Measurements from ENCODE around the gene NUP210L. TPM values are rescaled to one million over a fixed set of nuclear protein-coding genes. Genes with fewer than 3 reads are reported as not detected.
"Not testable (repeated sequence)": the region's sequence is repeated elsewhere in the genome, so short reads cannot be mapped to it uniquely, and the experiment has no call there.

Gene NUP210L
- polyA plus RNA-seq, 2 donors: 0.02 TPM; not detected in 1

GRCh38 chr1:154087574-154087973 is 67.3 kb downstream of the NUP210L start:
- no peaks in the 10 kb centered on the region for H3K27me3 ChIP-seq (ENCODE audit: control insufficient read depth in 1 of 2, insufficient read depth in 2 of 2, low read length in 2 of 2)
- no peak overlapping the region for H3K27ac ChIP-seq (ENCODE audit: low read depth in 2 of 2, low read length in 1 of 2)
- H3K4me3 ChIP-seq (ENCODE audit: low read depth in 1 of 2, low read length in 2 of 2): no peak overlapping the region
- H3K4me1 ChIP-seq (ENCODE audit: control insufficient read depth in 2 of 2, insufficient read depth in 2 of 2, low read length in 1 of 2): no peaks in the 10 kb centered on the region
- H3K36me3 ChIP-seq (ENCODE audit: control insufficient read depth in 2 of 2, insufficient read depth in 2 of 2, low read length in 1 of 2): no peaks in the 10 kb centered on the region
- H3K9me3 ChIP-seq (ENCODE audit: control insufficient read depth in 2 of 2, insufficient read depth in 1 of 2, low read depth in 1 of 2, low read length in 1 of 2): peaks cover 0 to 2% of the 10 kb centered on the region in 2 donors
- WGBS, 2 donors: 78 to 81% methylated on average over 2 of the region's 2 CpGs

- not testable (repeated sequence) for H3K9me3 ChIP-seq (ENCODE audit: control insufficient read depth in 2 of 2, insufficient read depth in 1 of 2, low read depth in 1 of 2, low read length in 1 of 2); H3K27me3 ChIP-seq (ENCODE audit: control insufficient read depth in 1 of 2, insufficient read depth in 2 of 2, low read length in 2 of 2); H3K27ac ChIP-seq (ENCODE audit: low read depth in 2 of 2, low read length in 1 of 2); H3K36me3 ChIP-seq (ENCODE audit: control insufficient read depth in 2 of 2, insufficient read depth in 2 of 2, low read length in 1 of 2); H3K4me1 ChIP-seq (ENCODE audit: control insufficient read depth in 2 of 2, insufficient read depth in 2 of 2, low read length in 1 of 2); H3K4me3 ChIP-seq (ENCODE audit: low read depth in 1 of 2, low read length in 2 of 2)
- 70 to 74% methylated on average over 6 of the region's 6 CpGs for WGBS, 2 donors
Observed at GRCh38 chr1:154083057-154083456, 71.8 kb downstream of the NUP210L start.

- WGBS, 2 donors: 70 to 74% methylated on average over 6 of the region's 6 CpGs
- H3K4me3 ChIP-seq (ENCODE audit: low read depth in 1 of 2, low read length in 2 of 2): no peak overlapping the region
- no peak overlapping the region for H3K27ac ChIP-seq (ENCODE audit: low read depth in 2 of 2, low read length in 1 of 2)
- H3K4me1 ChIP-seq (ENCODE audit: control insufficient read depth in 2 of 2, insufficient read depth in 2 of 2, low read length in 1 of 2): no peaks in the 10 kb centered on the region
- H3K36me3 ChIP-seq (ENCODE audit: control insufficient read depth in 2 of 2, insufficient read depth in 2 of 2, low read length in 1 of 2): no peaks in the 10 kb centered on the region
- no peaks in the 10 kb centered on the region for H3K27me3 ChIP-seq (ENCODE audit: control insufficient read depth in 1 of 2, insufficient read depth in 2 of 2, low read length in 2 of 2)
- no peaks in the 10 kb centered on the region for H3K9me3 ChIP-seq (ENCODE audit: control insufficient read depth in 2 of 2, insufficient read depth in 1 of 2, low read depth in 1 of 2, low read length in 1 of 2)
Observed at GRCh38 chr1:154081386-154082126, 73.3 kb downstream of the NUP210L start.

- H3K4me1 ChIP-seq (ENCODE audit: control insufficient read depth in 2 of 2, insufficient read depth in 2 of 2, low read length in 1 of 2): no peaks in the 10 kb centered on the region
- no peaks in the 10 kb centered on the region for H3K9me3 ChIP-seq (ENCODE audit: control insufficient read depth in 2 of 2, insufficient read depth in 1 of 2, low read depth in 1 of 2, low read length in 1 of 2)
- WGBS, 2 donors: 90 to 91% methylated on average over 2 of the region's 2 CpGs
- no peaks in the 10 kb centered on the region for H3K27me3 ChIP-seq (ENCODE audit: control insufficient read depth in 1 of 2, insufficient read depth in 2 of 2, low read length in 2 of 2)
- H3K36me3 ChIP-seq (ENCODE audit: control insufficient read depth in 2 of 2, insufficient read depth in 2 of 2, low read length in 1 of 2): no peaks in the 10 kb centered on the region
- no peak overlapping the region for H3K27ac ChIP-seq (ENCODE audit: low read depth in 2 of 2, low read length in 1 of 2)
- H3K4me3 ChIP-seq (ENCODE audit: low read depth in 1 of 2, low read length in 2 of 2): no peak overlapping the region
Observed at GRCh38 chr1:154076413-154076812, 78.5 kb downstream of the NUP210L start.

GRCh38 chr1:154075746-154076145 is 79.1 kb downstream of the NUP210L start:
- WGBS, 2 donors: 75 to 84% methylated on average over 2 of the region's 2 CpGs
- no peaks in the 10 kb centered on the region for H3K4me1 ChIP-seq (ENCODE audit: control insufficient read depth in 2 of 2, insufficient read depth in 2 of 2, low read length in 1 of 2)
- no peaks in the 10 kb centered on the region for H3K27me3 ChIP-seq (ENCODE audit: control insufficient read depth in 1 of 2, insufficient read depth in 2 of 2, low read length in 2 of 2)
- no peak overlapping the region for H3K4me3 ChIP-seq (ENCODE audit: low read depth in 1 of 2, low read length in 2 of 2)
- no peaks in the 10 kb centered on the region for H3K36me3 ChIP-seq (ENCODE audit: control insufficient read depth in 2 of 2, insufficient read depth in 2 of 2, low read length in 1 of 2)
- H3K9me3 ChIP-seq (ENCODE audit: control insufficient read depth in 2 of 2, insufficient read depth in 1 of 2, low read depth in 1 of 2, low read length in 1 of 2): no peaks in the 10 kb centered on the region
- H3K27ac ChIP-seq (ENCODE audit: low read depth in 2 of 2, low read length in 1 of 2): no peak overlapping the region

GRCh38 chr1:154062309-154062708 is 92.6 kb downstream of the NUP210L start:
- H3K4me1 ChIP-seq (ENCODE audit: control insufficient read depth in 2 of 2, insufficient read depth in 2 of 2, low read length in 1 of 2): no peaks in the 10 kb centered on the region
- H3K36me3 ChIP-seq (ENCODE audit: control insufficient read depth in 2 of 2, insufficient read depth in 2 of 2, low read length in 1 of 2): no peaks in the 10 kb centered on the region
- H3K27me3 ChIP-seq (ENCODE audit: control insufficient read depth in 1 of 2, insufficient read depth in 2 of 2, low read length in 2 of 2): no peaks in the 10 kb centered on the region
- H3K4me3 ChIP-seq (ENCODE audit: low read depth in 1 of 2, low read length in 2 of 2): no peak overlapping the region
- 91 to 100% methylated on average over 1 of the region's 1 CpG for WGBS, 2 donors
- no peak overlapping the region for H3K27ac ChIP-seq (ENCODE audit: low read depth in 2 of 2, low read length in 1 of 2)
- H3K9me3 ChIP-seq (ENCODE audit: control insufficient read depth in 2 of 2, insufficient read depth in 1 of 2, low read depth in 1 of 2, low read length in 1 of 2): no peaks in the 10 kb centered on the region

GRCh38 chr1:154047436-154047835 is 107.4 kb downstream of the NUP210L start:
- 35 to 66% methylated on average over 4 of the region's 4 CpGs for WGBS, 2 donors
- H3K4me1 ChIP-seq (ENCODE audit: control insufficient read depth in 2 of 2, insufficient read depth in 2 of 2, low read length in 1 of 2); H3K4me3 ChIP-seq (ENCODE audit: low read depth in 1 of 2, low read length in 2 of 2); H3K36me3 ChIP-seq (ENCODE audit: control insufficient read depth in 2 of 2, insufficient read depth in 2 of 2, low read length in 1 of 2); H3K9me3 ChIP-seq (ENCODE audit: control insufficient read depth in 2 of 2, insufficient read depth in 1 of 2, low read depth in 1 of 2, low read length in 1 of 2); H3K27ac ChIP-seq (ENCODE audit: low read depth in 2 of 2, low read length in 1 of 2); H3K27me3 ChIP-seq (ENCODE audit: control insufficient read depth in 1 of 2, insufficient read depth in 2 of 2, low read length in 2 of 2): not testable (repeated sequence)

GRCh38 chr1:154033697-154034096 is 121.2 kb downstream of the NUP210L start:
- not testable (repeated sequence) for H3K27me3 ChIP-seq (ENCODE audit: control insufficient read depth in 1 of 2, insufficient read depth in 2 of 2, low read length in 2 of 2); H3K4me3 ChIP-seq (ENCODE audit: low read depth in 1 of 2, low read length in 2 of 2); H3K9me3 ChIP-seq (ENCODE audit: control insufficient read depth in 2 of 2, insufficient read depth in 1 of 2, low read depth in 1 of 2, low read length in 1 of 2); H3K4me1 ChIP-seq (ENCODE audit: control insufficient read depth in 2 of 2, insufficient read depth in 2 of 2, low read length in 1 of 2); H3K27ac ChIP-seq (ENCODE audit: low read depth in 2 of 2, low read length in 1 of 2); H3K36me3 ChIP-seq (ENCODE audit: control insufficient read depth in 2 of 2, insufficient read depth in 2 of 2, low read length in 1 of 2)
- WGBS, 2 donors: 92 to 97% methylated on average over 1 of the region's 1 CpG

GRCh38 chr1:154019940-154020339 is 134.9 kb downstream of the NUP210L start:
- H3K27me3 ChIP-seq (ENCODE audit: control insufficient read depth in 1 of 2, insufficient read depth in 2 of 2, low read length in 2 of 2): no peaks in the 10 kb centered on the region
- H3K9me3 ChIP-seq (ENCODE audit: control insufficient read depth in 2 of 2, insufficient read depth in 1 of 2, low read depth in 1 of 2, low read length in 1 of 2): no peaks in the 10 kb centered on the region
- H3K4me1 ChIP-seq (ENCODE audit: control insufficient read depth in 2 of 2, insufficient read depth in 2 of 2, low read length in 1 of 2): no peaks in the 10 kb centered on the region
- no peak overlapping the region for H3K27ac ChIP-seq (ENCODE audit: low read depth in 2 of 2, low read length in 1 of 2)
- WGBS, 2 donors: 85 to 89% methylated on average over 1 of the region's 1 CpG
- no peaks in the 10 kb centered on the region for H3K36me3 ChIP-seq (ENCODE audit: control insufficient read depth in 2 of 2, insufficient read depth in 2 of 2, low read length in 1 of 2)
- H3K4me3 ChIP-seq (ENCODE audit: low read depth in 1 of 2, low read length in 2 of 2): no peak overlapping the region

- 73 to 74% methylated on average over 4 of the region's 4 CpGs for WGBS, 2 donors
- no peak overlapping the region for H3K4me3 ChIP-seq (ENCODE audit: low read depth in 1 of 2, low read length in 2 of 2)
- no peaks in the 10 kb centered on the region for H3K4me1 ChIP-seq (ENCODE audit: control insufficient read depth in 2 of 2, insufficient read depth in 2 of 2, low read length in 1 of 2)
- H3K27me3 ChIP-seq (ENCODE audit: control insufficient read depth in 1 of 2, insufficient read depth in 2 of 2, low read length in 2 of 2): no peaks in the 10 kb centered on the region
- H3K9me3 ChIP-seq (ENCODE audit: control insufficient read depth in 2 of 2, insufficient read depth in 1 of 2, low read depth in 1 of 2, low read length in 1 of 2): no peaks in the 10 kb centered on the region
- no peaks in the 10 kb centered on the region for H3K36me3 ChIP-seq (ENCODE audit: control insufficient read depth in 2 of 2, insufficient read depth in 2 of 2, low read length in 1 of 2)
- H3K27ac ChIP-seq (ENCODE audit: low read depth in 2 of 2, low read length in 1 of 2): no peak overlapping the region
Observed at GRCh38 chr1:154019269-154019668, 135.6 kb downstream of the NUP210L start.
